Suprapubic skin (tissue), 4 donors: ENCODE data around the gene CDH22. TPM values are rescaled to one million over a fixed set of nuclear protein-coding genes. Genes with fewer than 3 reads are reported as not detected.

Experiments used
- DNase-seq, 2 donors: peaks; one replicate each; pipeline ENCODE4 v3.0.0-alpha.2; 2019; ENCODE audit warnings: low spot score in 2 of 2
- H3K27ac ChIP-seq: fragments of 200-600 bp; sonication (generic); one replicate; pipeline ENCODE4 v1.5.1; 2019
- H3K27me3 ChIP-seq: fragments of 200-600 bp; sonication (generic); one replicate; pipeline ENCODE4 v1.5.1; 2019
- H3K36me3 ChIP-seq: fragments of 200-600 bp; sonication (generic); one replicate; pipeline ENCODE4 v1.5.1; 2019
- H3K4me1 ChIP-seq: fragments of 200-600 bp; sonication (generic); one replicate; pipeline ENCODE4 v1.5.1; 2019
- H3K4me3 ChIP-seq: fragments of 200-600 bp; sonication (generic); one replicate; pipeline ENCODE4 v1.5.1; 2019; ENCODE audit warnings: mild to moderate bottlenecking
- H3K9me3 ChIP-seq: fragments of 200-600 bp; sonication (generic); one replicate; pipeline ENCODE4 v1.5.1; 2019
- CTCF ChIP-seq, 2 donors: fragments of 200-600 bp in 1 of 2; fragments of 450-650 bp in 1 of 2; sonication (generic) in 1 of 2; IDR thresholded peaks; one replicate each; pipeline ENCODE4 v1.5.1; 2016 to 2019; ENCODE audit warnings: antibody characterized with exemption in 2 of 2, mild to moderate bottlenecking in 1 of 2, moderate library complexity in 1 of 2
- EP300 ChIP-seq: sonication (generic); formaldehyde crosslinking; IDR thresholded peaks from one replicate; pipeline ENCODE4 v1.6.1; 2017; ENCODE audit warnings: antibody characterized with exemption
- POLR2A ChIP-seq, 2 donors: fragments of 450-650 bp; IDR thresholded peaks; one replicate each; pipeline ENCODE4 v1.6.1; 2017; ENCODE audit warnings: antibody characterized with exemption in 2 of 2, mild to moderate bottlenecking in 2 of 2, moderate library complexity in 2 of 2
- POLR2AphosphoS5 ChIP-seq, 3 donors: sonication (generic); formaldehyde crosslinking; IDR thresholded peaks; one replicate each; pipeline ENCODE4 v1.6.1; 2017; ENCODE audit warnings: antibody characterized with exemption in 3 of 3
- WGBS: methylation state at CpG from one replicate; pipeline ENCODE4 v1.1.5; 2018; 5-methylcytosine and 5-hydroxymethylcytosine counted together
- total RNA-seq, 4 donors: library from RNA; depleted of rRNA; stranded (reverse); fragments of >200 nt; gene quantifications; one replicate each; pipeline ENCODE4 v1.1.0, GENCODE V29; 2016

Gene CDH22
- total RNA-seq, 4 donors from 2014 or later = 2.6 to 5.1 (median 3.3) TPM

GRCh38 chr20:46346770-46347169 lies 38.5 kb upstream of the CDH22 start:
- H3K36me3 ChIP-seq = peaks cover 27% of the 10 kb centered on the region
- WGBS = 80% methylated on average over 8 of the region's 8 CpGs
- no peak for DNase-seq
- no peaks in the 10 kb centered on the region for H3K9me3 ChIP-seq
- H3K27me3 ChIP-seq = peaks cover 16% of the 10 kb centered on the region
- no peak overlapping the region for H3K27ac ChIP-seq
- no peak for TF ChIP-seq POLR2A (IDR thresholded peaks at IDR 0.05)
- no peak for TF ChIP-seq EP300
- no peak for TF ChIP-seq POLR2AphosphoS5 (IDR thresholded peaks at IDR 0.05)
- no peak for TF ChIP-seq CTCF (IDR thresholded peaks at IDR 0.05)
- peaks cover 44% of the 10 kb centered on the region for H3K4me1 ChIP-seq
- H3K4me3 ChIP-seq = no peak overlapping the region

- Histone ChIP-seq H3K9me3 (no peaks in the 10 kb centered on the region), H3K36me3 (peaks cover 6% of the 10 kb centered on the region), H3K27ac (no peak overlapping the region), H3K4me1 (peaks cover 32% of the 10 kb centered on the region), H3K4me3 (no peak overlapping the region), H3K27me3 (peaks cover 35% of the 10 kb centered on the region)
- WGBS = 65% methylated on average over 8 of the region's 8 CpGs
- TF ChIP-seq EP300 = no peak
- no peak for TF ChIP-seq POLR2A (IDR thresholded peaks at IDR 0.05)
- TF ChIP-seq POLR2AphosphoS5 (IDR thresholded peaks at IDR 0.05) = no peak
- TF ChIP-seq CTCF (IDR thresholded peaks at IDR 0.05) = no peak
- DNase-seq = no peak
Observed at GRCh38 chr20:46344488-46345162, 36.3 kb upstream of the CDH22 start.

- Histone ChIP-seq H3K4me3 (no peak overlapping the region), H3K27ac (no peak overlapping the region), H3K27me3 (peaks cover 41% of the 10 kb centered on the region), H3K9me3 (no peaks in the 10 kb centered on the region), H3K36me3 (peaks cover 6% of the 10 kb centered on the region), H3K4me1 (peaks cover 26% of the 10 kb centered on the region)
- no peak for DNase-seq
- no peak for TF ChIP-seq EP300
- TF ChIP-seq POLR2A (IDR thresholded peaks at IDR 0.05) = no peak
- TF ChIP-seq POLR2AphosphoS5 (IDR thresholded peaks at IDR 0.05) = no peak
- TF ChIP-seq CTCF (IDR thresholded peaks at IDR 0.05) = no peak
- no CpG with 5 or more reads among the region's 2 CpGs for WGBS
Observed at GRCh38 chr20:46343975-46344357, 35.7 kb upstream of the CDH22 start.

- H3K27ac ChIP-seq = no peak overlapping the region
- WGBS = 5% methylated on average over 16 of the region's 17 CpGs
- H3K27me3 ChIP-seq = peaks cover 42% of the 10 kb centered on the region
- H3K4me1 ChIP-seq = peaks cover 21% of the 10 kb centered on the region
- TF ChIP-seq POLR2A (IDR thresholded peaks at IDR 0.05) = no peak
- no peak for TF ChIP-seq POLR2AphosphoS5 (IDR thresholded peaks at IDR 0.05)
- no peak for TF ChIP-seq EP300
- TF ChIP-seq CTCF (IDR thresholded peaks at IDR 0.05) = no peak
- DNase-seq = no peak
- H3K9me3 ChIP-seq = no peaks in the 10 kb centered on the region
- peaks cover 6% of the 10 kb centered on the region for H3K36me3 ChIP-seq
- peak overlapping the region; percentile 8 for H3K4me3 ChIP-seq
Observed at GRCh38 chr20:46343348-46343974, 35.2 kb upstream of the CDH22 start.
